Cardiac muscle cell (in vitro differentiated cells and primary cell): ENCODE data around the gene SNX12. TPM values are rescaled to one million over a fixed set of nuclear protein-coding genes. Genes with fewer than 3 reads are reported as not detected.
A peak's percentile ranks its signal among the peaks of the same experiment; 100 is the strongest.

Experiments
- DNase-seq, 2 donors: peaks; one replicate each; pipeline versions ENCODE4 v3.0.0 to v3.0.0-alpha.2; 2010 to 2017; ENCODE audit warnings: low read depth in 1 of 2, low spot score in 1 of 2
- H3K27ac ChIP-seq: fragments of 200-600 bp; sonication (generic); 2 replicates; pipeline ENCODE4 v1.5.1; 2016
- H3K27me3 ChIP-seq: fragments of 200-600 bp; sonication (generic); 2 replicates; pipeline ENCODE4 v1.6.0; 2016; ENCODE audit warnings: control low read depth
- H3K36me3 ChIP-seq: fragments of 200-600 bp; sonication (generic); 2 replicates; pipeline ENCODE4 v1.5.1; 2016; ENCODE audit warnings: control low read depth
- H3K4me1 ChIP-seq: fragments of 200-600 bp; sonication (generic); 2 replicates; pipeline ENCODE4 v1.8.1; 2017; ENCODE audit warnings: low read depth, mild to moderate bottlenecking, mixed run types
- H3K4me3 ChIP-seq: fragments of 200-600 bp; sonication (generic); 2 replicates; pipeline ENCODE4 v1.5.1; 2016; ENCODE audit warnings: mild to moderate bottlenecking
- H3K9me3 ChIP-seq: fragments of 200-600 bp; sonication (generic); 2 replicates; pipeline ENCODE4 v1.5.1; 2017; ENCODE audit warnings: low read depth, mild to moderate bottlenecking, control low read depth
- CTCF ChIP-seq: IDR thresholded peaks from 2 replicates; pipeline ENCODE4 v1.5.1; 2012; ENCODE audit warnings: low read depth, mild to moderate bottlenecking, low read length
- polyA plus RNA-seq: library from polyadenylated mRNA; unstranded; fragments of >200 nt; fragmentation: Nextera tagmentation; extraction: Ambion mirVana; gene quantifications from 2 replicates; pipeline ENCODE4 v1.2.1, GENCODE V29; 2016
- total RNA-seq: library from RNA; depleted of rRNA; stranded (reverse); fragments of >200 nt; gene quantifications from 2 replicates; pipeline ENCODE4 v1.2.3, GENCODE V29; 2016

Gene SNX12
- total and polyA plus RNA-seq, 2 experiments from 2014 or later, result 6.6 to 45.7 TPM

DNA sequence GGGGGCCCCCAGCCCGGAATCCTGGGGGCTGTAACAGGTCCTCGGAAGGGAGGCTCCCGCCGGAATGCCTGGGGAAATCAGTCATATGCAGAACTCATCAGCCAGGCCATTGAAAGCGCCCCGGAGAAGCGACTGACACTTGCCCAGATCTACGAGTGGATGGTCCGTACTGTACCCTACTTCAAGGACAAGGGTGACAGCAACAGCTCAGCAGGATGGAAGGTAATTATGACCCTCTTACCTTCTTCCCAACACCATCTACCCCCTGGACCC, 28.6 kb upstream of the SNX12 start:
- H3K36me3 ChIP-seq, result no peaks in the 10 kb centered on the region
- no peak for TF ChIP-seq CTCF
- no peaks in the 10 kb centered on the region for H3K9me3 ChIP-seq
- H3K4me3 ChIP-seq, result peak overlapping the region; percentile 60
- H3K4me1 ChIP-seq, result peaks cover 3% of the 10 kb centered on the region
- no peaks in the 10 kb centered on the region for H3K27me3 ChIP-seq
- DNase-seq, result no peak
- no peak overlapping the region for H3K27ac ChIP-seq

DNA sequence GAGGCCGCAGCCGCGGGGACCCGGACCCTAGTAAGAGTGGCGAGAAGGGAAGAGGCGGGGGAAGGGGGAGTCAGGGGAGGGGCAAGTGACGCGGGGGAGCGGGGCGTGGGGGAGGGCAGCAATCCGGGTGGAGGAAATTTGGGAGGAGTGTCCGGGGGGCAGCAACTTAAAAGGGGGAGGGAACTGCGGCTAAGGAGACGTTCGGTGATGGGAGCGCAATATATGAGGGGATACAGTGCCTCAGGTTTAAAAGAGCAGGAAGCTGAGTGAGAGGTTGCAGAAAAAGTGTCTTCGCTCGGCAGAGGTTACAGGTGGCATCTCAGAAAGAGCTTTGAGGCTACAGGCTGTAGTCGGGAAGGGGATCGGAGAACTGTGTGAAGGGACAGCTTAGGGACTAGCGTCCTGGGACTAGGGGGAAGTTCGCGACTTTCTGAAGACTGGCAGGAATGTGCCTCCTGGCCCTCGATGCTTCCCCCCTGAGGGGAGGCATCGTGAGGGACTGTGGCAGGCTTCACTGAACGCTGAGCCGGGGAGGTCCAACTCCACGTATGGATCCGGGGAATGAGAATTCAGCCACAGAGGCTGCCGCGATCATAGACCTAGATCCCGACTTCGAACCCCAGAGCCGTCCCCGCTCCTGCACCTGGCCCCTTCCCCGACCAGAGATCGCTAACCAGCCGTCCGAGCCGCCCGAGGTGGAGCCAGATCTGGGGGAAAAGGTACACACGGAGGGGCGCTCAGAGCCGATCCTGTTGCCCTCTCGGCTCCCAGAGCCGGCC, 28.0 kb upstream of the SNX12 start:
- no peak for DNase-seq
- Histone ChIP-seq H3K4me1 (peaks cover 3% of the 10 kb centered on the region), H3K9me3 (no peaks in the 10 kb centered on the region), H3K36me3 (no peaks in the 10 kb centered on the region), H3K4me3 (peak overlapping the region; percentile 60), H3K27ac (peak overlapping the region; percentile 66), H3K27me3 (no peaks in the 10 kb centered on the region)
- no peak for TF ChIP-seq CTCF

- Histone ChIP-seq H3K4me1 (peaks cover 3% of the 10 kb centered on the region), H3K9me3 (no peaks in the 10 kb centered on the region), H3K27ac (peak within 1 kb of the TSS; percentile 66), H3K36me3 (no peaks in the 10 kb centered on the region), H3K27me3 (no peaks in the 10 kb centered on the region), H3K4me3 (peak within 1 kb of the TSS; percentile 60)
- peak; percentile 90 to 91 for DNase-seq
- TF ChIP-seq CTCF, result no peak
These were observed 27.4 kb upstream of the SNX12 start, which contains the start of gene FOXO4 for GRCh38 chrX:71095555-71095980. TSS of gene FOXO4 (plus strand) at chrX:71095851. CDS start at chrX:71096529, 678 bp downstream.

DNA sequence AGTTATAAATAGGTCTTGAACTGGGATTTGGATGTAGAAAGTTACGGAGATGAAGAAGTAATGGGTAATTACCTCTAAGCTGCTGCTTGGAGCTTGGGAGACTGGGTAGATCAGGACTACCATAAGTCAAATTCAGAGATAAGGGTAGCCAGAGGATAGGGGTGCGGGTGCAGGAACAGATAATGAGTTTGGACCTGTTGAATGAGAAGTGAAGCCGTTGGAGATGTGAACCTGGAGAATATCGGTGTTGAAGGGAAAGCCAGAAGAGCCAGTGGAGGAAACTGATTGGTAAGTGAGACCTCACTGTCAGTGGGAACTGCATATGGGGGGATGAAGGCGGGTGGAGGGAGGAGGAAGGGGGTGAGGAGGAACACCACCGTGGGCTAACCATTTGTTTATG, 26.9 kb upstream of the SNX12 start:
- no peak for TF ChIP-seq CTCF
- Histone ChIP-seq H3K36me3 (no peaks in the 10 kb centered on the region), H3K9me3 (no peaks in the 10 kb centered on the region), H3K4me1 (peaks cover 2% of the 10 kb centered on the region), H3K4me3 (peak overlapping the region; percentile 60), H3K27me3 (no peaks in the 10 kb centered on the region), H3K27ac (no peak overlapping the region)
- no peak for DNase-seq

DNA sequence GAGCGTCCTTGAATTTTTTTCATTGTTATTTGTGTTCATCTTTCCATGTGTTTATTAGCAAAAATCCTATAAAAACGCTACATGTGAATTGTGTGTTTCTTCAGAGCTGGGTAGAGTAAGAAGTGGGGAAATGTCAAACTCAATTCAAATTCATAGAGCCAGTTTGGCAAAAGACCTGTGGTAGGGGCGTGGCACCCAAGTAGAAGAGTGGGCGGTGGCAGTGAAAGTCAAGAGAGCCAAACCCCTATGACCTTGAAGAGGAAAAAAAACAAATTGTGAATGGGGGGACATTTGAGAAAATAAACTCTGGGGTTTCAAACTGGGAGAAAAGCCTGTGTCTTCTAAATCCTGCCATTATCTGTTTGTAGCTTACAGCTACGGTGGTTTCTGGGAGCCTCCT, 23.1 kb upstream of the SNX12 start:
- Histone ChIP-seq H3K9me3 (no peaks in the 10 kb centered on the region), H3K4me1 (no peaks in the 10 kb centered on the region), H3K27ac (no peak overlapping the region), H3K27me3 (no peaks in the 10 kb centered on the region), H3K4me3 (no peak overlapping the region), H3K36me3 (no peaks in the 10 kb centered on the region)
- DNase-seq, result no peak
- no peak for TF ChIP-seq CTCF
